SK-N-MC (cell line): ENCODE measurements around the gene PARP6.

Experiments used
- EZH2 ChIP-seq: fragments of 200-600 bp; sonication (generic); IDR thresholded peaks from one replicate; pipeline ENCODE4 v1.6.1; 2017; ENCODE audit warnings: antibody characterized with exemption
- FOXP2 ChIP-seq: optimal IDR thresholded peaks from 2 replicates; pipeline ENCODE3; 2011; ENCODE audit warnings: mild to moderate bottlenecking, moderate library complexity; ENCODE audit not compliant: insufficient read depth; ENCODE audit errors: extremely low read length, control extremely low read depth

DNA sequence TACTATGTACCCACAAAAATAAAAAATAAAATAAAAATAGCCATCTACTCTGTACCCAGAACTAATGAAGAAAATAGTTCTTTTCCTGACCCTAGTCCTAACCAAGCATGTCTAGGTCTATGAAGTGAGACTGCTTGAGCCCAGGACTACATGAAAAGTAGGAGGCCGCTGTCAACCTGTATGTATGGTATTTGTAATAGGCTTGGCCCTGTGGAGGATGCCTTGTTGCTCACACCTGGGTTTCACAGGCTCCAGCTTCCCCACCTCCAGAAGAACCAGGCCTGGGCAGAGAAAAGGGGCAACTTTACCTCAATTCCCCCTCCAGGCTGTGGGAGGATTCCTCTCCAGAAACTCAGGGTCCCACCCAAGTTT is 34.5 kb downstream of the PARP6 start:
- no peak for TF ChIP-seq EZH2
- no peak for TF ChIP-seq FOXP2
